Mesodermal cell (in vitro differentiated cells): ENCODE measurements around the gene TICAM1. TPM values are rescaled to one million over a fixed set of nuclear protein-coding genes. Genes with fewer than 3 reads are reported as not detected.

ENCODE experiments used
- H3K27ac ChIP-seq: 2 replicates; pipeline ENCODE4 v1.7.0; 2013; ENCODE audit warnings: mild to moderate bottlenecking, low read depth, low read length, moderate library complexity; ENCODE audit not compliant: severe bottlenecking
- H3K36me3 ChIP-seq: 2 replicates; pipeline ENCODE4 v1.7.1; 2013; ENCODE audit warnings: mild to moderate bottlenecking, low read length, moderate library complexity; ENCODE audit not compliant: control insufficient read depth, insufficient read depth
- H3K4me1 ChIP-seq: one replicate; pipeline ENCODE4 v1.7.1; 2013; ENCODE audit warnings: mild to moderate bottlenecking, low read length; ENCODE audit not compliant: insufficient read depth, control insufficient read depth, poor library complexity, severe bottlenecking
- H3K4me3 ChIP-seq: 2 replicates; pipeline ENCODE4 v1.7.0; 2013; ENCODE audit warnings: low read length, control low read depth, mild to moderate bottlenecking; ENCODE audit not compliant: insufficient read depth, poor library complexity, severe bottlenecking; ENCODE audit errors: extremely low read depth
- H3K9me3 ChIP-seq: 2 replicates; pipeline ENCODE4 v1.7.1; 2013; ENCODE audit warnings: mild to moderate bottlenecking, low read length, moderate library complexity; ENCODE audit not compliant: control insufficient read depth
- WGBS, 2 experiments: methylation state at CpG; one replicate each; pipeline ENCODE4 v1.1.5; 2013; ENCODE audit warnings: missing lambda C conversion rate in 2 of 2; ENCODE audit not compliant: insufficient coverage in 2 of 2; 5-methylcytosine and 5-hydroxymethylcytosine counted together
- polyA plus RNA-seq, 2 experiments: library from polyadenylated mRNA; stranded (reverse); fragments of 50-300 nt; gene quantifications; one replicate each; pipeline ENCODE4 v1.2.3, GENCODE V29; 2013

The TICAM1 gene
- polyA plus RNA-seq (2013, experiment 1 of 2): 5.9 TPM
- 5.3 TPM for polyA plus RNA-seq (2013, experiment 2 of 2)

GRCh38 chr19:4831304-4831978, at the start of gene TICAM1:
Gene TICAM1 (minus strand): TSS chr19:4831712. CDS start chr19:4818377, 13,335 bp downstream.
- H3K9me3 ChIP-seq: no peaks in the 10 kb centered on the region
- 5 to 7% methylated on average over 36 to 46 of the region's 52 CpGs for WGBS, 2 experiments
- peak within 1 kb of the TSS; percentile 62 for H3K4me3 ChIP-seq
- H3K36me3 ChIP-seq: no peaks in the 10 kb centered on the region
- no peaks in the 10 kb centered on the region for H3K4me1 ChIP-seq
- H3K27ac ChIP-seq: no peak within 1 kb of the TSS

DNA sequence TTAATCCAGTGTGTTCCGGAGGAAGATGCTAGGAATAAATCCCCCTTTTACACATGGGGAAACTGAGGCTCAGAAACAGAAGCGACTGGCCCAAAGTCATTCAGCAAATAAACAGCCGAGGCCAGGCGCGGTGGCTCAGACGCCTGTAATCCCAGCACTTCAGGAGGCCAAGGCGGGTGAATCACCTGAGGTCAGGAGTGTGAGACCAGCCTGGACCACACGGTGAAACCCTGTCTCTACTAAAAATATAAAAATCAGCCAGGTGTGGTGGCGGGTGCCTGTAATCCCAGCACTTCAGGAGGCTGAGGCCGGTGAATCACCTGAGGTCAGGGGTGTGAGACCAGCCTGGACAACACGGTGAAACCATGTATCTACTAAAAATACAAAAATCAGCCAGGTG, 47.5 kb upstream of the TICAM1 start:
- H3K27ac ChIP-seq: no peak overlapping the region
- H3K36me3 ChIP-seq: no peaks in the 10 kb centered on the region
- WGBS, 2 experiments: 90 to 96% methylated on average over 8 to 11 of the region's 11 CpGs
- peaks cover 12% of the 10 kb centered on the region for H3K4me1 ChIP-seq
- H3K9me3 ChIP-seq: no peaks in the 10 kb centered on the region
- no peak overlapping the region for H3K4me3 ChIP-seq

GRCh38 chr19:4878491-4878968, 47.0 kb upstream of the TICAM1 start:
- peaks cover 12% of the 10 kb centered on the region for H3K4me1 ChIP-seq
- 68 to 78% methylated on average over 9 to 13 of the region's 23 CpGs for WGBS, 2 experiments
- H3K27ac ChIP-seq: peak overlapping the region; percentile 66
- no peaks in the 10 kb centered on the region for H3K9me3 ChIP-seq
- no peak overlapping the region for H3K4me3 ChIP-seq
- no peaks in the 10 kb centered on the region for H3K36me3 ChIP-seq

GRCh38 chr19:4877753-4878490, 46.4 kb upstream of the TICAM1 start:
- Histone ChIP-seq H3K4me3 (no peak overlapping the region), H3K27ac (peak overlapping the region; percentile 66), H3K4me1 (peaks cover 12% of the 10 kb centered on the region), H3K9me3 (no peaks in the 10 kb centered on the region), H3K36me3 (no peaks in the 10 kb centered on the region)
- WGBS, 2 experiments: 47 to 55% methylated on average over 24 to 25 of the region's 30 CpGs

DNA sequence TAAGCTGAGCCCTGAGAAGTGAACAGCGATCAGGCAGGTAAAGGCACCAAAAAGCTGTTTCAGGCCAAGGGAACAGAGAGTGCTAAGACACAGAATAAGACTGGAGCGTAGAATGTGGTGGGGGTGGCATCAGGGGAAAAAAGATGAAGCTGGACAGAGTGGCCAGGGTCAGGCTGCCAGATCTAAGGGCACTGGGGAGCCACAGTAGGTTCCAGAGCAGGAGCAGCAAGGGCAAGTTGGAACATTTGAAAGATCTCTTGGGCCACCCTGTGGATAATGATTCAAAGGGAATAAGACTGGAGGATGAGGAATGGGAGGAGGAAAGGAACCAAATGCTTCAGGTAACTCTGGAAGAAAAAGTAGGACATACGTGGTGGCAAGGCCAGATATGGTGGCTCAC, 42.4 kb upstream of the TICAM1 start:
- no peaks in the 10 kb centered on the region for H3K9me3 ChIP-seq
- peaks cover 19% of the 10 kb centered on the region for H3K4me1 ChIP-seq
- H3K27ac ChIP-seq: no peak overlapping the region
- WGBS, 2 experiments: 94 to 97% methylated on average over 3 of the region's 3 CpGs
- H3K36me3 ChIP-seq: no peaks in the 10 kb centered on the region
- H3K4me3 ChIP-seq: no peak overlapping the region

DNA sequence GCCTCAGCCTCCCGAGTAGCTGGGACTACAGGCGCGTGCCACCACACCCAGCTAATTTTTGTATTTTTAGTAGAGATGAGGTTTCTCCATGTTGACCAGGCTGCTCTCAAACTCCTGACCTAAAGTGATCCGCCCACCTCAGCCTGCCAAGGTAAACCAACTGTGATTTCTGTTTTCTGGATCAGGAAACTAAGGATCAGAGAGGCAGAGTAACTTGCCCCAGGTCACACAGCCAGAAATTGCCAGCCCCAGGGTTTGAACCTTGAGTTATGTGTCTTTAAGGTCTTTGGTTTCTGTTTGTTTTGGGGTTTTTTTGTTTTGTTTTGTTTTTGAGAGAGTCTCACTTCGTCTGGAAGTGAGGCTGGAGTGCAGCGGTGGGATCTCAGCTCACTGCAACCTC, 40.2 kb upstream of the TICAM1 start:
- peaks cover 7% of the 10 kb centered on the region for H3K4me1 ChIP-seq
- H3K27ac ChIP-seq: no peak overlapping the region
- H3K4me3 ChIP-seq: no peak overlapping the region
- no peaks in the 10 kb centered on the region for H3K36me3 ChIP-seq
- no peaks in the 10 kb centered on the region for H3K9me3 ChIP-seq
- WGBS, 2 experiments: 86 to 100% methylated on average over 1 to 3 of the region's 6 CpGs

- Histone ChIP-seq H3K4me1 (peaks cover 12% of the 10 kb centered on the region), H3K9me3 (no peaks in the 10 kb centered on the region), H3K27ac (peak overlapping the region; percentile 80), H3K36me3 (peaks cover 5% of the 10 kb centered on the region), H3K4me3 (no peak overlapping the region)
- 76 to 82% methylated on average over 3 to 4 of the region's 10 CpGs for WGBS, 2 experiments
Measured at GRCh38 chr19:4870025-4870700, 38.7 kb upstream of the TICAM1 start.

DNA sequence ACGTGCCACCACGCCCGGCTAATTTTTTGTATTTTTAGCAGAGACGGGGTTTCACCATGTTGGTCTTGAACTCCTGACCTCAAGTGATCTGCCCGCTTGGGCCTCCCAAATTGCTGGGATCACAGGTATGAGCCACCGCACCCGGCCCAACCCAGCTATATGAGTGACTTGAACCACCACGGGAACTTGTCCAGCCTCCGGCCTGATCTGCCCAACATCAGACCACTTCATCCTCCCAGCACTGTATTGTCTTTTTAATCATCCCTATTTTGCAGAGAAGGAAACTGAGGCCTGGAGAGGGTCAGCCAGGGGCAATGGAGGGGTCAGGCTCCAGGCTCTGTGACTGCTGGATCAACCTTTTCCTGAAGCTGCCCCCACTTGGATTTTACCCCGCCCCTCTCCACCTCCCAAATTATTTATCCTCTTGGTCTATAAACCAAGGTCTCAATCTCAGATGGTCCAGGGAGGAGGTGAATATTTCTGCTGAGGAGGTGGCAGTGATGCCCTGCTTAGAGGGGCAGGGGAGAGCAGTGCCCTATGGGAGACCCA, 36.8 kb upstream of the TICAM1 start:
- Histone ChIP-seq H3K27ac (no peak overlapping the region), H3K36me3 (peaks cover 10% of the 10 kb centered on the region), H3K9me3 (no peaks in the 10 kb centered on the region), H3K4me3 (no peak overlapping the region), H3K4me1 (peaks cover 12% of the 10 kb centered on the region)
- 92 to 100% methylated on average over 6 to 7 of the region's 10 CpGs for WGBS, 2 experiments

DNA sequence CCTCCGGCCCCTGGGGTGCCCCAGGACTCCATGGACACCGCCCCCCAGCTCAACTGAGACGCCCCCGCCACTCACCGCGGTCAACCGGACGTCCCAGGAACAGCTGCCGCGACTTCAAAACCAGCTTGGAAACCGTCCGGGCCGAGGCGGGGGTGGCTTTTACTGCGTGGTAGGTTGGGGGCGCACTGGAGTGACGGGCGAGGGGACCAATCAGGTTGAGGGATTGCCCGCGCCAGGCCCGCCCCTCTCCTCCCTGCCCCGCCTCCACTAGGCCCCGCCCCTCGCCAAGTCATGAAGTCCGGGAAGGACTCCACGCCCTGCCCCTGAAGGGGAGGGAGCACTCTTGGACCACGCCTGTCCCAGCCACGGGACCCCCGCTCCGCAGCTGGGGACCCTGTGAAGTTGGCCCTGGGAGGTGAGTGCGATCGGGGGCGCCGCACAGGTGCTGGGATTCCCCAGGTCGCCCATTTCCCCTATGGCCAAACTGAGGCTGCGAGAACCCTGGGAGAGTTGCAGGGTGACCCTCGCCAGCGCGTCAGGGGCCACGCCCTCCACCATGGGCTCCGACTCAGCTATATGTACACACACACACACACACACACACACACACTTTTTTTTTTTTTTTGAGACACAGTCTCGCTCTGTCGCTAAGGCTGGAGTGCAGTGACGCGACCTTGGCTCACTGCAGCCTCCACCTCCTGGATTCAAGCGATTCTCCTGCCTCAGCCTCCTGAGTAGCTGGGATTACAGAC, 36.2 kb upstream of the TICAM1 start, which contains the start of gene PLIN3:
TSS of gene PLIN3 (minus strand) at position 134 of the 752 bp plus-strand sequence. CDS start 6,273 bp downstream, outside the sequence.
- peak within 1 kb of the TSS; percentile 91 for H3K4me3 ChIP-seq
- H3K36me3 ChIP-seq: peaks cover 11% of the 10 kb centered on the region
- peaks cover 12% of the 10 kb centered on the region for H3K4me1 ChIP-seq
- peak within 1 kb of the TSS; percentile 62 for H3K27ac ChIP-seq
- WGBS, 2 experiments: 18% methylated on average over 30 of the region's 46 CpGs
- no peaks in the 10 kb centered on the region for H3K9me3 ChIP-seq
